ENCODE data around the gene ANAPC13.

Gene ANAPC13

GRCh38 chr3:134481166-134481565, 4.6 kb downstream of the ANAPC13 start:
- no peak for DNase-seq

GRCh38 chr3:134480546-134480945, 5.2 kb downstream of the ANAPC13 start:
- DNase-seq: no peak

DNA sequence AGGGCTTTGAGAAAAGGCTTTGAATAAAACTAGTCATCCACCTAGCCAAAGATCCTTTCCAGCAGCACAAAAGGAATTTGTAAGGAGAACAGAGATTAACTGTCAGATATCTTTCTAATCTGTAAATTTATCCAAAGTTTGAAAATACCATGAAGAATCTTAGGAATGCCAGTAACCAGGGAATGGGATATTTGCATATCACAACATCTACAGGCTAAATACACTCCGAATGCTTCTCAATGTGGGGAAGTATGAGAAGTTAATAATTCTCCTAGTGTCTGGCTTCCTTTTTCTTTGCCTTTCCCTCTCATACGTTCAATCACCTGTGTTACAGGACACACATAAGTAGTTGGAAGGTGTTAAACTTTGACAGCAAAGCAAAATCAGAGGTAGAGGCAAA, 7.8 kb downstream of the ANAPC13 start:
- DNase-seq: no peak

- no peak for DNase-seq
Observed at GRCh38 chr3:134477002-134477401, 8.8 kb downstream of the ANAPC13 start.

DNA sequence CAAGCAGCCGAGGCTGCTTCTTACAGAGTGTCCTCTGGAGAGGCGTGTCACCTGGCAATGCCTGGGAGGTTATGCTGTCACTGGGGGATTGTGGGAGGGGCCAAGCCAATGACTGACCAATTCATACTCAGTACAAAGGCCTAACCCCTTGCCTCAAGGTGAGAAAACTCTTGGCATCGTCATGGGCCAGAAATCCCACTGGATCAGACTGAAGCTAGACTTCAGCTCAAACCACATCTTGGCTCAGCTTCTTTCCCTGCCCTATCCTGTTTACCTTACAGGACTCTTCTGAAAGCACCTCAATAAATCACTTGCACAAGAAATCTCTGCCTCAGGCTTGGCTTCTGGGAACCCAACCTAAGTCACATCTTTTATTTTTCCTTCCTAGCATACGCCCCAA, 9.5 kb downstream of the ANAPC13 start:
- DNase-seq: no peak

- DNase-seq: no peak
Observed at GRCh38 chr3:134474956-134475355, 10.8 kb downstream of the ANAPC13 start.

GRCh38 chr3:134473868-134474546, 11.8 kb downstream of the ANAPC13 start:
- DNase-seq: no peak

GRCh38 chr3:134472831-134473230, 13.0 kb downstream of the ANAPC13 start:
- DNase-seq: no peak

- no peak for DNase-seq
Observed at GRCh38 chr3:134471521-134472193, 14.1 kb downstream of the ANAPC13 start.

- DNase-seq: no peak
Observed at GRCh38 chr3:134468519-134468918, 17.3 kb downstream of the ANAPC13 start.

DNA sequence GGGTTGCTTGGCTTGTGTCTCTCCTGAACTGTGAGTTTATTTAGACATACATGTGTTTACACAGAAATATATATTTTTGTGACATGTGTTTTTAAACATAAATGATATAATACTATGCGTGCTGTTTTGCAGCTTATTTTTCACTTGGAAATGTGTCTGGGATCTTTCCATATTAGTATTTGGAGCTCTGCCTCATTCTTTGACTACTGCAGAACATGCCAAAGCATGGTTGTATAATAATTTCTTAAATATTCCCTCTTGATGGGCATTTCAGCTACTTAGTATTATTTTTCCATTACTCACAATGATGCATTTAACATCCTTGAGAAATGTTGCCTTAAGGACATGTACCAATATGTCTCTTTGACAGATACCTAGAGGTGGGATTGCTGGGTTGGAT, 19.5 kb downstream of the ANAPC13 start:
- no peak for DNase-seq

DNA sequence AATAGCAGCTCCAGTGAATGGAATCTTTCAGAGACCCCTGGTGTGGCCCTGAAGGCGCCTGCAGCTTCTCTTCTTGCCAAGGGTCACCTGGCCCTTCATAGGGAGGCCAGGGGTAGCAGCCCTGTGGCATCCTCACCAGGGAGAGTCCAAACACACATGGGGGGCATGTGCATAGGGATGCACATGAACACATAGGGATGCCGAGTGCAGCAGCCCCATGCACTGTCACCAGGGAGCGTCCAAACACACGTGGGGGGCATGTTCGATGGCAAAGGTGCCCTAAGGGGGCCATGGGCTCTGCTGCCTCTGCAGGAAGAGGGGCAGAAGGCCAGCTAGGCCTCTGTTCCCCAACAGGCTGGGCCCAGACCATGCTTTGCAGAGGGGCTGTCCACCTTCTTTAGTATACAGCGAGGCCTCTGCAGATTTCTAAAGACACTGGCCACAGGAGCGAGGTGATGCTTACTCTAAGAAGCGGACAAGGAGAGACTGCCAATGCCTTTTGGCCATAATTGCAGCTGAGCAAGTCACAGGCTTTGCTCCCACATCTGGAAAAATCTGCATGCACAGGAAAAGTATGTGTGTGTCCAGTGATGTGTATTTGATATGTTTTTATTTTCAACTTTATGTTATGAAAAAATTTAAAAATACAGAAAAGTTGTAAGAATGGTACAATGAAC, 21.0 kb downstream of the ANAPC13 start:
- DNase-seq: no peak

DNA sequence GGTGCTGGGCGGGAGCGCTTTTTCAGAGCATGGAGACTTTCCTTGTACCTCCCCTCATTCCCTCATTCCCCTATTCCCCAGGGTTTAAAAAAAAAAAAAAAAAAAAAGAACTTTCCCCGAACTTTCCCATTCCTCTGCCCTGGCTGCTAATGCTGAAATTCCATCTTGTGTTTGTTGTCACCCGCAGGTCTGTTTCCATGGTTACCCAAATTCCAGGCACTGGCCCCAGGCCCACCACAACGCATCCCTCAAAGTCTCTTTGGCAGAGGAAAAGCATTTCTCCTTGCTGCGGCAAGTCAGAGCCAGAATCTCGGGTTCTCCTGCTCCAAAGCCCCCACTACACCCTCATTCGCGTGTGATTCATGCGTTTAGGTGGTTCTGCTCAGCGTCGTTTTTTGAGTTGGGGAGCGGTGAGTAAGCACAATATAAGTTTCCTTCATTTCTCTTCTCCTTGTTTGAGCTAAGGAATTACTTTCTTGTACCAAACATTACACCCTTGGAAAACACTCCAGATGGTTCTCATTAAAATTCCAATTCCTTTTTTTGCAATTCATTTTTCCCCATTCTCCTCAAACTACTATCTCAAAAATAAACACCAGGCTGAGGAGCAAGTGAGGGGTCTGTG, 21.6 kb downstream of the ANAPC13 start:
- DNase-seq: no peak

GRCh38 chr3:134463676-134464063, 22.1 kb downstream of the ANAPC13 start:
- DNase-seq: no peak

- no peak for DNase-seq
Observed at GRCh38 chr3:134462331-134462941, 23.3 kb downstream of the ANAPC13 start.

- no peak for DNase-seq
Observed at GRCh38 chr3:134460965-134461364, 24.8 kb downstream of the ANAPC13 start.

DNA sequence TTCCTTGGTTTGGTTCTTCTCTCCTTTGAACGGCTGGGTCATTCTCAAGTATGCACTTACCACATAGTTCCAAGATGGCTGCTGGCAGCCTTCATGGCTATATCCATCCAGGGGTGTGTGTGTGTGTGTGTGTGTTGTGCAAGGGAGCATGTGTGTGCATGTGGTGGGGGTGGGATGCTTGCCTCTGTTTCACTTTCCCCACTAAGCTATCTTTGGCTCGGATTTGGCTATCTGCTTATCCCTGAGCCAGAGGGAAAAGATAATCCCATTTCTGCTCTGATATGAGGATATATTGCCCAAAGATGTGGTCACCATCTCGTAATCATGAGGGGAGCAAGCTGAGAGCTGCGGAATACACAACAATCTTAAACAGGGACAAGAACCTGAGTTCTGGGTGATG, 26.2 kb downstream of the ANAPC13 start:
- DNase-seq: no peak

DNA sequence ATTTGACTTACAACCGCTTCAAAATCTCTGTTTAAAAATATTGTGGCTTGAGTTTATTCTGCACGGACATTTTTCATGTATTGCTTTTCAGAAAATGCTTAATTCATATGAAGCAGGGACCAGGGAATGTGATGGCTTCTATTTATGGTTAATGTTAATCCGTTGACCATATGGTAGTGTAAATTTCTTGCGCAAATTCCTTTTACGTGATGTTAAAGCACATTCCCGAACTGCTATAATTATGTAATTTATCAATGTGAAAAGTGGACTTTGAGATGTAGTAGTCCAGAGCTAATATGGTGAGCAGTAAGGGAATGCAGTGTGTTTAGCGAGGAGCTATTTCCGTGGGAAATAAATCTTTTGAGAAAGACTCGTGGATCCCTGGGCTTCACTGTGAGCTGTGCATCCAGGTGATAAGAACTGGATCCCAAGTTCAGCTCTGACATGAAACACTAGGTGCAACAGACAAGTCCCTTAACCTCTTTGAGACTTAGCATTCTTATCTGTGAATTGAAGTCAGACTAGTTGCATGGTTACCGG, 27.3 kb downstream of the ANAPC13 start:
- DNase-seq: no peak

DNA sequence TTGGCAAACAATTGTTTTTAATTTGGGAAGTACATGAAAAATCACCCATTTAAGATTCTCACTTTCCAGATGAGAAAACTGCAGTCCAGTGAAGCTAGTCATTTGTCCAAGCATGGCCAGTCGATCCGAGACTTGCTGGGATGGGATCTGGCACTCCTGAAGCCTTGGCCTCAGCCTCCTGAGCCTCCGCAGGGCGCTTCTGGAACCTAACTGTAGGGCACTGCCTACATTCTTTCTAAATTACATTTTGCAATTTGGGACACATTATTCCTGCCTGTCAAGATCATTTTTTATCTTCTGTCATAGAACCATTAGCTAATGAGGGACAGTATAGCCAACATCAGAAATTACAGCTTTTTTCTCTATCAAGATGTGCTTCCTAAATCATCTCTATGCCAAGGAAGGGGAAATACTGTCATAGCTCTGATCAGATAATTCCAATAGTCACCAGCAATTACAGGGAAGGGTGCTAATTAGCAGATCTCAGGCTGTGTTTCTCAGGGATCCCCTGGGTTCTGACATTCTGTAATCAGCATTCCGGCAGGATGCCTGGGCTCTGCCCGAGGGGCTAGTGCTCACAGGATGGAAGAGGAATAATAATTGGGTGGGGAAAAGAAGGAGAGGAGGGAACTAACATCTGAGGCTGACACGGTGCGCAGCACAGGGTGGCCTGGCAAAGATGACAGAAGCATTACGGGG, 28.3 kb downstream of the ANAPC13 start:
- DNase-seq: no peak

DNA sequence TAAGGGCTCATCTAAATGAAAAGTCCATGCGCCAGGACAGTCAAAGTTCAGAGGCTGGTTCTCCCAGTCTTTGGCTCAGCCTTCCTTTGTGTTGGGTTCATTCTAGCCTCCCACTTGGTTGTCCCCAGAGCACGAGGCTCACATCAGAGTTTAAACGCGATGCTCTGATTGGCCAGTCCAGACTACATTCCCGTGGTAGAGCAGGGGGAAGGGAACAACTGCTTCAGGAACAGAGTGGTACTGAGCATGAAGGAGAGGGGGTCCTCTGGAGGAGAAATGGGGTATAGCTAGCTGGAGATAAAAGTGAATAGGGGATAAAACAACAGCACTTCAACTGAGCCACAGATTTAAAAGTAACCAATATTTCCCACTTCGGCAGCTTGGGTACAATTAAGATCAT, 32.2 kb downstream of the ANAPC13 start:
- no peak for DNase-seq

DNA sequence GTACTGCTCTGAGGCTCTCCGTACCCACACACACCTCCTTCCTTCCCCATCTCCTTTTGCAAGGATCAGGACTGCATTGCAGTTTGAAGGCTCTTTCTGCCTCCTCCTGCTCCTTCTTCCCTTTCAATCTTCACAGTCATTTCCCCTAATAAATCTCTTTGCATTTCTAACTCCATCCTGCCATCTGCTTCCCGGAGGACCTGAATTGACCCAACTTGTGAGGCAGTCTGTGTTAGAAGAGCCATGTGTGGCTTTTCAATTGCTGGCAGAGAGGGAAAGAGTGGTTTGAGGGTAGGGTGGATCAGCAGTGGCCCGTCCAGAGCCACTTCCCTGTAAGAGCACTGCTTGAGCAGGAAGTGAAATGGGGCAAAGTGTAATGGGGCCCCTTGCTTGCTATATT, 35.8 kb downstream of the ANAPC13 start:
- no peak for DNase-seq

GRCh38 chr3:134449277-134449676, 36.5 kb downstream of the ANAPC13 start:
- no peak for DNase-seq

Measured in NCI-H510A (cell line).